BLaER1 (cell line): ENCODE data around the gene PMFBP1.

Experiments
- H3K27ac ChIP-seq: shearing (Covaris generic); formaldehyde crosslinking; 2 replicates; pipeline ENCODE4 v1.8.1; 2022
- H3K27me3 ChIP-seq: shearing (Covaris generic); formaldehyde crosslinking; 2 replicates; pipeline ENCODE4 v1.8.1; 2022
- H3K36me3 ChIP-seq: shearing (Covaris generic); formaldehyde crosslinking; 2 replicates; pipeline ENCODE4 v1.8.1; 2022
- H3K4me1 ChIP-seq: shearing (Covaris generic); formaldehyde crosslinking; 2 replicates; pipeline ENCODE4 v1.8.1; 2022
- H3K4me2 ChIP-seq: shearing (Covaris generic); formaldehyde crosslinking; 2 replicates; pipeline ENCODE4 v1.8.1; 2022
- H3K4me3 ChIP-seq: shearing (Covaris generic); formaldehyde crosslinking; 2 replicates; pipeline ENCODE4 v1.8.1; 2022
- H3K9ac ChIP-seq: shearing (Covaris generic); formaldehyde crosslinking; 2 replicates; pipeline ENCODE4 v1.8.1; 2022
- H3K9me3 ChIP-seq: shearing (Covaris generic); formaldehyde crosslinking; 2 replicates; pipeline ENCODE4 v1.8.1; 2022
- H4K20me1 ChIP-seq: shearing (Covaris generic); formaldehyde crosslinking; 2 replicates; pipeline ENCODE4 v1.8.1; 2022
- Cebpa-rat ChIP-seq: shearing (Covaris generic); IDR thresholded peaks from 2 replicates; pipeline ENCODE4 v1.8.1; 2022

The PMFBP1 gene

GRCh38 chr16:72124761-72125634 is 47.0 kb downstream of the PMFBP1 start:
- H3K9ac ChIP-seq: no peak overlapping the region
- no peaks in the 10 kb centered on the region for H4K20me1 ChIP-seq
- H3K27ac ChIP-seq: 0 out of 2 replicates have a peak overlapping the region, but pooled peaks have one; percentile 1
- TF ChIP-seq Cebpa-rat: no peak
- no peak overlapping the region; the same call in 1 of the 2 replicates for H3K4me2 ChIP-seq
- H3K4me1 ChIP-seq: peaks cover 20% of the 10 kb centered on the region
- no peak overlapping the region for H3K4me3 ChIP-seq
- H3K36me3 ChIP-seq: no peaks in the 10 kb centered on the region
- no peaks in the 10 kb centered on the region for H3K27me3 ChIP-seq
- H3K9me3 ChIP-seq: no peaks in the 10 kb centered on the region

- peaks cover 20% of the 10 kb centered on the region for H3K4me1 ChIP-seq
These were observed 47.8 kb downstream of the PMFBP1 start for GRCh38 chr16:72124148-72124547.

DNA sequence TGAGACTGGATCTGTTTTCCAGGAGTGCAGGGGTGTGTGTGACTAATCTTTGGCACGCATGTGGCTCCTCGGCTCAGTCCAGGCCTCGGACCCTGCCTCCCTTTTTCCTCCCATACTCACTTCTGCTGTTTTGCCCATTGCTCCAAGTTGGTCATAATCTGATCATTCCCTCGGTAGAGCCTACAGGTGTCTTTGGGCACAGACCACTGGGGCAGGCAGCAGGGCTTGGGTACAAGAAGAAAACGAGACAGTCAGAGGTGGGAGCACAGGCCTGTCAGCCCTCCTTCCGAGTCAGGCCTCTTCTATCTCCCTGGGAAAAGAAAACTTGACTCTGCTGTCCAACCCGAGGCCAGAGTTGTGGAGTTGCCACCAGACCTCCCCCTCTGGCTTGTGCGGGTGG is 48.5 kb downstream of the PMFBP1 start:
- H3K4me3 ChIP-seq: no peak overlapping the region
- H3K4me1 ChIP-seq: peaks cover 20% of the 10 kb centered on the region
- TF ChIP-seq Cebpa-rat: no peak
- no peak overlapping the region for H3K27ac ChIP-seq
- H3K4me2 ChIP-seq: no peak overlapping the region
- no peaks in the 10 kb centered on the region for H3K9me3 ChIP-seq
- no peak overlapping the region for H3K9ac ChIP-seq
- no peaks in the 10 kb centered on the region for H3K27me3 ChIP-seq
- H3K36me3 ChIP-seq: no peaks in the 10 kb centered on the region
- no peaks in the 10 kb centered on the region for H4K20me1 ChIP-seq

More at GRCh38 chr16:72124148-72124547, 47.8 kb downstream of the PMFBP1 start:
- Histone ChIP-seq H3K36me3 (no peaks in the 10 kb centered on the region), H3K9ac (no peak overlapping the region), H3K4me3 (no peak overlapping the region), H3K4me2 (no peak overlapping the region), H3K9me3 (no peaks in the 10 kb centered on the region), H4K20me1 (no peaks in the 10 kb centered on the region), H3K27ac (no peak overlapping the region), H3K27me3 (no peaks in the 10 kb centered on the region)
- TF ChIP-seq Cebpa-rat: no peak

DNA sequence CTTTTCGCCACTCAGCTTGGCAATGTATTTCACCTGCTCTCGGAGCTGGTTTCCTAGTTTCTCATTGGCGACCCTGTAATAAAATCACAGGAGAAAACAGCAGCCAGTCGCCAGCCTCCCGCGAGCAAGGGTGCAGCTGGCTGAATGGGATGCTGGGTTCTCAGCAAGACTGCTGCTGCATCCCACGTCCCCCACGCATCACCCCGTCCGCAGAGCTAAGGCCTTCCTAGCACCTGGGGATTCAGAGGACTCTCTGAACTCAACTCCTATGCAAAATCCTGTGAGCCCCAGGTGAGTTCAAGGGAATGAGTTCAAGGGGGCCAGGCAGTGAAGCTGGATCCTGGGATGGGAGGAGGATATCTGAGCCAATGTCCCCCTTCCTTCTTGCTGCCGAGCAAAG is 49.0 kb downstream of the PMFBP1 start:
- H3K4me3 ChIP-seq: no peak overlapping the region
- no peak overlapping the region for H3K4me2 ChIP-seq
- H3K36me3 ChIP-seq: no peaks in the 10 kb centered on the region
- no peaks in the 10 kb centered on the region for H4K20me1 ChIP-seq
- no peaks in the 10 kb centered on the region for H3K9me3 ChIP-seq
- no peak overlapping the region for H3K27ac ChIP-seq
- H3K27me3 ChIP-seq: no peaks in the 10 kb centered on the region
- peaks cover 20% of the 10 kb centered on the region for H3K4me1 ChIP-seq
- H3K9ac ChIP-seq: no peak overlapping the region
- no peak for TF ChIP-seq Cebpa-rat

GRCh38 chr16:72122308-72122707 is 49.6 kb downstream of the PMFBP1 start:
- no peak for TF ChIP-seq Cebpa-rat
- no peaks in the 10 kb centered on the region for H3K9me3 ChIP-seq
- no peak overlapping the region for H3K4me2 ChIP-seq
- no peaks in the 10 kb centered on the region for H3K27me3 ChIP-seq
- no peaks in the 10 kb centered on the region for H3K36me3 ChIP-seq
- no peaks in the 10 kb centered on the region for H4K20me1 ChIP-seq
- no peak overlapping the region for H3K9ac ChIP-seq
- peaks cover 20% of the 10 kb centered on the region for H3K4me1 ChIP-seq
- H3K4me3 ChIP-seq: no peak overlapping the region
- no peak overlapping the region for H3K27ac ChIP-seq

DNA sequence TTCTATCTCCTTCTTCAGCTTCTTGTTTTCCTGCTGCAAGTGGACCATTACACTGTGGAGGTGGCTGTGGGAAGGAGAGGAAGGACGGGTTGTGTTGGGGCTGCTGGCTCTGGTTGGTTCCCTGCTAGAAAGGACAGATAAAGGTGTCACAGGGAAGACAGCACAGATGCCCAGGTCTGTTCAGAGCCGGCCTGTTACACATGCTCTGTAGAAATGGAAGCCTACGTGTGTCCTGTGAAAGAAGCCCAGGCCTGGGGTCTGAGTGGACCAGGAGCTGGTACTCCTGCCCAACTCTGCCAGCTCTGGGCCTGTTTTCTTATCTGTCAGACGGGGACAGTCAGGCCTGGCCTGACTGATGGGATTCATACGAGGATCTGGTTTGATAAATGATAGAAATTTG is 51.9 kb downstream of the PMFBP1 start:
- H3K4me2 ChIP-seq: no peak overlapping the region
- H3K9ac ChIP-seq: no peak overlapping the region
- no peaks in the 10 kb centered on the region; the same call in 1 of the 2 replicates for H3K9me3 ChIP-seq
- H3K27me3 ChIP-seq: no peaks in the 10 kb centered on the region
- no peaks in the 10 kb centered on the region for H4K20me1 ChIP-seq
- TF ChIP-seq Cebpa-rat: no peak
- no peak overlapping the region for H3K27ac ChIP-seq
- no peaks in the 10 kb centered on the region for H3K36me3 ChIP-seq
- H3K4me1 ChIP-seq: peaks cover 7% of the 10 kb centered on the region
- no peak overlapping the region for H3K4me3 ChIP-seq

DNA sequence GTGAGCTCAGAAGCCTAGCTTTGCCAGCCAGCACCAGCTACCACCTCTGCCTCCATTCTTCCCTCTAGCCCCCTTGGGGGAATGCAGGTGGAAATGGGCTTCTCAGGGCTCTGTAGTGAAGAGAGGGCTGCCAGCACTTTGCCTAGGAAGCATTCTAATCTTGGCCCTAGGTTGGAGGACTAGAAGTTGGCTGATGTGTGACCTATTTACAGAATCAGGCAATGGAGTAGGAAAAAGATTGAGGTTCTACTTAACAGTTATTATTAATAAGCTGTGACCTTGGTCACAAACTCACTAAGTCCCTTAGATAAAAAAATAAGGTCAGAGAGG is 58.4 kb downstream of the PMFBP1 start:
- no peaks in the 10 kb centered on the region for H3K4me1 ChIP-seq
- H3K9ac ChIP-seq: no peak overlapping the region
- H3K9me3 ChIP-seq: peaks cover 5% of the 10 kb centered on the region; the same call in 1 of the 2 replicates
- H3K27me3 ChIP-seq: no peaks in the 10 kb centered on the region
- peaks cover 50% of the 10 kb centered on the region for H3K36me3 ChIP-seq
- no peak for TF ChIP-seq Cebpa-rat
- H3K4me2 ChIP-seq: no peak overlapping the region
- no peak overlapping the region for H3K4me3 ChIP-seq
- H4K20me1 ChIP-seq: no peaks in the 10 kb centered on the region; the same call in 1 of the 2 replicates
- no peak overlapping the region for H3K27ac ChIP-seq

DNA sequence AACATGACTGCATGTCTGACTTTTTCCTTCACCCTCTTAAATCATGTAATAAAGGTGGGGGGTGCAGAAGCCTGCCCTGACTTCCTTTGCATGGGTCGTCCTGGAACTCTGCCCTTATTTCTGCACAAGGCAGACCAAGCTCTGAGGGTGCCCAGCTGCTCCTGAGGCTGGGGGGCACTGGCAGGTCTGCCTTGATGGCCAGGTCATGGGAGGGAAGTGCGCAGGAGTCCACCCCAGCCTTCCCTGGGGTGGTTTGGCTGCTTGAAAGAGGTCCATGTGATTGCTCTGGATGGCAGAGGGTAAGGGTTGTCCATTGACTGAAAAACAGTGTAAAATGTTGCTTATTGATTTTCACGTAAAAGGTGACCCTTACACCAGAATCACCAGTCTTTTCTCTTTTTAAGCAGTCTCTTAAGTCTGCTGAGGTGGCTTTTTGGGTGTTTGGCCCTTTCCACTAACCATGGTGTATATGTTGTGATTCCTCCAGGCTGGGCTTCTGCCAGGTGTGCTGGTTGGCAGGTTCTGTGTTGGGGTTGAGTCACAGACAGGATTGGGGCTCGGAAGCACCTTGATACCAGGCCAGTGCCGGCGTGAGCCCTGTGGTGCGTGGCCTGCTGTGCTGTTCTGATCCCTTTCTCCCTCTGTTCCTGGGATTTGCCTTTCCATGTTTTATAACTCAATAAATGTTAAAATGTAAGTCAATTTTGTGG is 58.9 kb downstream of the PMFBP1 start:
- Histone ChIP-seq H3K27me3 (no peaks in the 10 kb centered on the region), H3K27ac (no peak overlapping the region), H3K4me2 (no peak overlapping the region), H3K36me3 (peaks cover 56% of the 10 kb centered on the region), H3K4me3 (no peak overlapping the region), H3K9ac (no peak overlapping the region), H3K9me3 (peaks cover 5% of the 10 kb centered on the region; the same call in 1 of the 2 replicates), H4K20me1 (no peaks in the 10 kb centered on the region; the same call in 1 of the 2 replicates), H3K4me1 (no peaks in the 10 kb centered on the region)
- no peak for TF ChIP-seq Cebpa-rat

GRCh38 chr16:72112452-72112792 is 59.5 kb downstream of the PMFBP1 start:
- Histone ChIP-seq H3K27ac (no peak overlapping the region), H3K4me2 (no peak overlapping the region), H3K27me3 (no peaks in the 10 kb centered on the region), H4K20me1 (peaks cover 5% of the 10 kb centered on the region; the same call in 1 of the 2 replicates), H3K36me3 (peaks cover 62% of the 10 kb centered on the region), H3K4me1 (no peaks in the 10 kb centered on the region), H3K4me3 (no peak overlapping the region), H3K9me3 (peaks cover 5% of the 10 kb centered on the region; the same call in 1 of the 2 replicates), H3K9ac (no peak overlapping the region)
- no peak for TF ChIP-seq Cebpa-rat
